Measurements from ENCODE around the gene RRAGD.

The RRAGD gene

DNA sequence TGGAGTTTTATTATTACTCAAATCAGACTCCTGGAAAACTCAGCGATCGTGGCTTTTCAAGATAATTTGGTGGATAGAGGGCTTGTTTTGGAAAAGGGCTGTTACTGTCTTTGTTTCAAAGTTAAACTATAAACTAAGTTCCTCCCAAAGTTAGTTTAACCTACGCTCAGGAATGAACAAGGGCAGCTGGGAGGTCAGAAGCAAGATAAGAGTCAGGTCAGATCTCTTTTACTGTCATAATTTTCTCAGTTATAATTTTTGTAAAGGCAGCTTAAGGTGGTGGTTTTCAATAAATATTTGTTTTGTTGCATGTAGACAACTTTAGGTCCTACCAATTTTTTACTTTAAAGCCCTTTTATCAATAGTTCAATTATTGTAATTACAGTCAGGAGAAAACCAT lies 87.8 kb downstream of the RRAGD start:
- TF ChIP-seq, protein P1, sequence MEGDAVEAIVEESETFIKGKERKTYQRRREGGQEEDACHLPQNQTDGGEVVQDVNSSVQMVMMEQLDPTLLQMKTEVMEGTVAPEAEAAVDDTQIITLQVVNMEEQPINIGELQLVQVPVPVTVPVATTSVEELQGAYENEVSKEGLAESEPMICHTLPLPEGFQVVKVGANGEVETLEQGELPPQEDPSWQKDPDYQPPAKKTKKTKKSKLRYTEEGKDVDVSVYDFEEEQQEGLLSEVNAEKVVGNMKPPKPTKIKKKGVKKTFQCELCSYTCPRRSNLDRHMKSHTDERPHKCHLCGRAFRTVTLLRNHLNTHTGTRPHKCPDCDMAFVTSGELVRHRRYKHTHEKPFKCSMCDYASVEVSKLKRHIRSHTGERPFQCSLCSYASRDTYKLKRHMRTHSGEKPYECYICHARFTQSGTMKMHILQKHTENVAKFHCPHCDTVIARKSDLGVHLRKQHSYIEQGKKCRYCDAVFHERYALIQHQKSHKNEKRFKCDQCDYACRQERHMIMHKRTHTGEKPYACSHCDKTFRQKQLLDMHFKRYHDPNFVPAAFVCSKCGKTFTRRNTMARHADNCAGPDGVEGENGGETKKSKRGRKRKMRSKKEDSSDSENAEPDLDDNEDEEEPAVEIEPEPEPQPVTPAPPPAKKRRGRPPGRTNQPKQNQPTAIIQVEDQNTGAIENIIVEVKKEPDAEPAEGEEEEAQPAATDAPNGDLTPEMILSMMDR (IDR thresholded peaks at IDR 0.05): no peak

DNA sequence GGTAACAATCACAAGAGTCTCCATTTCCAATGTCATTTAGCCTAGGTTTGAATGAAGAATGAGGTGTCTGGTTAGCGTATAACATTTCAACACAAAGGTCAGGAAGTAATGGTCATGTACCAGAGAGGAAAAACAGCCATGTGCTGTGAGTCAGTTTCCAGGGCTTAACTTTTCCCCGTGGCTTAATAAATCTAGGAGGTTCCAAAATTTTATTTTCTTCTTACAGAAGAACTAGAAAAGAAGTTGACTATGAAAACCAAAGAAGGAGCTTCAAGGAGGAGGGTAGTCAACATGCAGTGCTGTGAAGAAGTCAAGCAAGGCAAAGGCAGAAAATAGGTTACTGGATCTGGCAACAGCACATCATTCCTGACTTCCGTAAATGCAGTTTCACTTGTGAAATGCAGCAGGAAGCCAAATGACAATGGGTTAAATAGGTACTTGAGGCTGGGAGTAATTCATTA lies 88.5 kb downstream of the RRAGD start:
- TF ChIP-seq, protein P1 (IDR thresholded peaks at IDR 0.05): no peak

DNA sequence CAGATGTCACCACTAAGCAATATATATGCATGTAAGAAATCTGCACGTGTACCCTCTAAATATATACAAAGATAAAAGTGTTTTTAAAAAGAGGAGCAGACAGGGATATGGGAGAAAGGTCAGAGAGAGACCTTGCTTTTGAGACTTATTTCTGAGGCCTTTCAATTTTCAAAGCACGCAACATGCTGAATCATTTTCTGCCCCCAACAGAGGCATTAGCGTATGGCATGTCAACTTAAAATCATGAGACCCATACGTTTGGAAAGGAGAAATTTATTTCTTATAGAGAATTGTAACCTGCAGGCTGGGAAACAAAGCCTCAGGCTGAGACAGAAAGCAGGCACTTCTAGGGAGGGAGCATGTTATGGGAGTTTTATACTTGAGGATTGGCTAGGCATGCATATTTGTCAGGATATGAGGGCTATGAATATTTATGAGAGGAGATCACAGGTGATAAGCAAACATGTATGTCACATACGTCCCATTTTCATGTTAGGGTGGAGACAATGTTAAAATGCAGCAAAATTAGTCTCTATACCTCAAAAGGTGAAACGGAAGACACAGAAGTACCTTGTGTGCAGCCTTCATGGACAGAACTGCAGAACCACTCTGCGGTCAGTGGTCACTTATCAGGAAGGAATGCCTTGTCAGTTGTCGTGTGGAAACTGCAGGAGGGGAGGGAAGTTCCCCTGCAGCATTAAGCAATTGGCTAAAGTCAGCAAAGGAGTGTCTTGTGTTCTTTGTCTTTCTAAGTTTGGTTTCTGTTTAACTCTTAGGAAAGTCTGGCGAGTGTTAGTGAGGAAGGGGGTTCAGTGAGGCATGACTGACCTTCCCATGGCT lies 90.7 kb downstream of the RRAGD start:
- TF ChIP-seq, protein P1 (IDR thresholded peaks at IDR 0.05): no peak

DNA sequence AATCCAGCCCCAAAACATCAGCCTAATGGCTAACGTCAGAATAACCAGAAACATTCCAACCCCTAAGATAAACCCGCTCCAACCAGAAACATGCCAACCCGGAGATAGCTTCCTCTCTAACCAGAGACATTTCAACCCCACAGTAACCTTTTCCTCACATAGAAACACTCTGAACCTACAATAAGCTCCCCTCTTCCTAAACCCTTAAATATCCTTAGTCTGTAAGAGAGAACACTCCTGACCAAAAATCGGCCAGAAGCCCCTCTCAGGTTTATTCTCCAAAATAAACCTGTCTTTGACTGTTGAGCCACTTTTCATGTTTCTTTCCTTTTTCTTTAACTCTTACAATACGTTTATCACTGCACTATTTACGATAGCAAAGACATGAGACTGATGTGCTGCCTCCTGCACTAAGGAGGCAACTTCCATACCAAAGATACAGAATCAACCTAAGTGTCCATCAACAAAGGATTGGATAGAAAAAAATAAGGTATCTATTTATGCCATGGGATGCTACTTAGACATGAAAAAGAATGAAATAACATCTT lies 92.0 kb downstream of the RRAGD start:
- TF ChIP-seq, protein P1 (IDR thresholded peaks at IDR 0.05): no peak

DNA sequence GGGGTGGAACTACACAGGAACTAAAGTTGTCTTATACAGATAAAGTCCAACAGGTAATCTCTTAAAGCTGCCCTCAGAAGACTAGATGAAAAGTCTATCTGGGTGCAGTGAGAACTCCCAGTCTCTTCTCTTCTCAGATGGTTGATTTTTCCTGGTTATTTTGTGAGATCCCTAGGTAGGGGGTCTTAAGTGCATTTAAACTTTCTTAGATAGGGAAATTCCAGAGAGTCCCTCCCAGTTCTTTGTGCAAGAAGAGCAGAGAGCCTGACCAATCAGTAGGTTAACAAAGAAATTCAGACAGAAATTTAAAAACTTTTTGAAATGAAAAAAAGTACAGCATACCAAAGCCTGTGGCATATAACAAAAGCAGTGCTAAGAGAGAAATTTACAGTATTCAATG lies 95.0 kb downstream of the RRAGD start:
- TF ChIP-seq, protein P1 (IDR thresholded peaks at IDR 0.05): no peak

DNA sequence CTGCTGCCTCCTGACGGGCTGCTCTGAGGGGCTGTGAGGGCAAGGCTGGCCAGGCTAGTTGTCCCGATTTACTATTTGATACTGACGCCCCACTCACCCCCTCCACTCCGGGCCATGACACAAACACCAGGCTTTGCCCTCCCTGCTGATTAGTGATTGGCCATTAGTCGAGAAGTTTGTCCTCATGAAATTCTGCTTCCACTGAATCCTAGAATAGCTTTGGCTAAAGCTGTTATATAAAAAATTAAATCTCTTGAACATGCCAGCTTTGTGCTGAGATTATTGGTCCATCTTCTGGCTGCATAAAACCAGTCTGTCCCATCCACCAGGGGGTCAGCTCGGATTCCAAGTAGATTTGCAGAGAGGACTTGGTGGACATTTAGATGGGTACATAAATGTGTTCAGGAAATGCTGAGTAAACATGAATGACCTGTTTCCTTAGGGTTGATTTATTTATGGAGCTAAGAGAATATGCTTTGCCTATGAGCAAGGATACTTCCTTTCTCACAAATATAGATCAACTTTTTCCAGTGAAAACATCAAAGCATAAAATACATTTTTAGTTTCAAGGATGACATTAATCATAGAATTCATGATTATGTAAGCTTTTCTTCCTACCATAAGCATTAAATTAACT lies 96.7 kb downstream of the RRAGD start, which contains the start of gene GABRR2:
GABRR2 (minus strand) TSS at position 51 of the 637 bp plus-strand sequence. CDS start 134 bp downstream, outside the sequence.
- TF ChIP-seq, protein P1 (IDR thresholded peaks at IDR 0.05): no peak

DNA sequence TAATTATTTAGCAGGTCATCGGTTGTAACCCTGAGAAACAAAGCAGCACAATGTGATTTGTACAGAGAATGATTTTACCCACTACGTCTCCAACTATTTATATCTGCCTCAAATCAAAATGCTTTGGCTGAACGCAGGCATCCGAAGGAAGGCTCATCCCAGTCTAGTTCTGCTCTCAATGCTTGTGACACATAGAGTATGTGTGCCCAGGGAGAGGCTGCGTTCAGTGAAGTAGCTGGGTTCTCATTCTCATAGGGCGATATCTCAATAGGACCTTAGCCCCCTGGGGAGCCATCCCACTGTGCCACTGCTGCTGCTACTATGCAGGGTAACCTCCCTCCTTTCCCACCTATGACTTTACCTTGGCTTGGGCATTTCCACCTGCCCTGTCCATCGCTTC lies 97.4 kb downstream of the RRAGD start:
- TF ChIP-seq, protein P1 (IDR thresholded peaks at IDR 0.05): no peak

Measured in LNCAP (cell line).